Ascending aorta (tissue), 2 donors: ENCODE results near the gene NEK11. TPM values are rescaled to one million over a fixed set of nuclear protein-coding genes. Genes with fewer than 3 reads are reported as not detected.
"Not testable (repeated sequence)": the region's sequence is repeated elsewhere in the genome, so short reads cannot be mapped to it uniquely, and the experiment has no call there.

Experiments used
- DNase-seq, 2 donors: peaks; one replicate each; pipeline ENCODE4 v3.0.0-alpha.2; 2019; ENCODE audit warnings: low spot score in 2 of 2
- H3K27ac ChIP-seq, 2 donors: fragments of 200-600 bp; sonication (generic); one replicate each; pipeline ENCODE4 v1.5.1; 2016 to 2017; ENCODE audit warnings: mild to moderate bottlenecking in 1 of 2
- H3K27me3 ChIP-seq: fragments of 200-600 bp; sonication (generic); one replicate; pipeline ENCODE4 v1.5.1; 2017
- H3K36me3 ChIP-seq, 2 donors: fragments of 200-600 bp; sonication (generic); one replicate each; pipeline ENCODE4 v1.5.1; 2016
- H3K4me1 ChIP-seq, 2 donors: fragments of 200-600 bp; sonication (generic); one replicate each; pipeline ENCODE4 v1.5.1; 2016 to 2017; ENCODE audit warnings: mild to moderate bottlenecking in 1 of 2
- H3K4me3 ChIP-seq, 2 donors: fragments of 200-600 bp; sonication (generic); one replicate each; pipeline ENCODE4 v1.5.1; 2016 to 2017; ENCODE audit warnings: mild to moderate bottlenecking in 1 of 2
- H3K9me3 ChIP-seq, 2 donors: fragments of 200-600 bp; sonication (generic); one replicate each; pipeline ENCODE4 v1.5.1; 2016
- CTCF ChIP-seq, 3 experiments: fragments of 200-600 bp in 2 of 3; fragments of 450-650 bp in 1 of 3; sonication (generic) in 2 of 3; IDR thresholded peaks; one replicate each; pipeline ENCODE4 v1.5.1; 2016 to 2019; ENCODE audit warnings: antibody characterized with exemption in 3 of 3, mild to moderate bottlenecking in 1 of 3, moderate library complexity in 1 of 3
- intact Hi-C: fragments of 100-400 bp; cut with DNase I; formaldehyde crosslinking; loops from one replicate; pipeline ENCODE4 v1.15.1; 2023
- total RNA-seq: library from RNA; depleted of rRNA; stranded (reverse); fragments of >200 nt; gene quantifications from one replicate; pipeline ENCODE4 v1.1.0, GENCODE V29; 2016

Gene NEK11
- total RNA-seq, 1 donor from 2014 or later, result 4.0 TPM

- H3K9me3 ChIP-seq, result no peaks in the 10 kb centered on the region
- no peak for DNase-seq
- H3K36me3 ChIP-seq, result peaks cover 3 to 4% of the 10 kb centered on the region in 2 donors
- no peaks in the 10 kb centered on the region for H3K4me1 ChIP-seq
- no peaks in the 10 kb centered on the region for H3K27me3 ChIP-seq
- no peak overlapping the region for H3K4me3 ChIP-seq
- H3K27ac ChIP-seq, result no peak overlapping the region
- intact Hi-C loops, result no loop called here
- no peak for TF ChIP-seq CTCF (IDR thresholded peaks at IDR 0.05)
Observed at GRCh38 chr3:131323014-131323413, 296.3 kb downstream of the NEK11 start.

GRCh38 chr3:131323792-131324191, 297.1 kb downstream of the NEK11 start:
- Histone ChIP-seq H3K9me3 (no peaks in the 10 kb centered on the region), H3K27me3 (no peaks in the 10 kb centered on the region), H3K27ac (no peak overlapping the region), H3K4me3 (no peak overlapping the region), H3K4me1 (no peaks in the 10 kb centered on the region), H3K36me3 (peaks cover 3 to 4% of the 10 kb centered on the region in 2 donors)
- no peak for DNase-seq
- intact Hi-C loops, result no loop called here
- TF ChIP-seq CTCF (IDR thresholded peaks at IDR 0.05), result no peak

- Histone ChIP-seq H3K4me1 (no peaks in the 10 kb centered on the region), H3K4me3 (no peak overlapping the region), H3K9me3 (no peaks in the 10 kb centered on the region), H3K36me3 (peaks cover 3 to 4% of the 10 kb centered on the region in 2 donors), H3K27ac (no peak overlapping the region), H3K27me3 (no peaks in the 10 kb centered on the region)
- no peak for TF ChIP-seq CTCF (IDR thresholded peaks at IDR 0.05)
- no peak for DNase-seq
- intact Hi-C loops, result no loop called here
Observed at GRCh38 chr3:131324923-131325322, 298.2 kb downstream of the NEK11 start.

- TF ChIP-seq CTCF (IDR thresholded peaks at IDR 0.05), result no peak
- no peak for DNase-seq
- Histone ChIP-seq H3K4me3 (no peak overlapping the region), H3K27me3 (no peaks in the 10 kb centered on the region), H3K27ac (no peak overlapping the region), H3K9me3 (no peaks in the 10 kb centered on the region), H3K36me3 (peaks cover 3 to 4% of the 10 kb centered on the region in 2 donors), H3K4me1 (no peaks in the 10 kb centered on the region)
- intact Hi-C loops, result no loop called here
Observed at GRCh38 chr3:131326307-131326706, 299.6 kb downstream of the NEK11 start.

GRCh38 chr3:131328721-131329120, 302.0 kb downstream of the NEK11 start:
- Histone ChIP-seq H3K36me3 (peaks cover 3 to 4% of the 10 kb centered on the region in 2 donors), H3K9me3 (no peaks in the 10 kb centered on the region), H3K4me1 (no peaks in the 10 kb centered on the region), H3K27me3 (no peaks in the 10 kb centered on the region), H3K4me3 (no peak overlapping the region), H3K27ac (no peak overlapping the region)
- no peak for DNase-seq
- TF ChIP-seq CTCF (IDR thresholded peaks at IDR 0.05), result no peak
- intact Hi-C loops, result no loop called here

- H3K4me1 ChIP-seq, result no peaks in the 10 kb centered on the region
- no peaks in the 10 kb centered on the region for H3K9me3 ChIP-seq
- DNase-seq, result no peak
- H3K27ac ChIP-seq, result no peak overlapping the region
- TF ChIP-seq CTCF (IDR thresholded peaks at IDR 0.05), result no peak
- H3K27me3 ChIP-seq, result no peaks in the 10 kb centered on the region
- no peak overlapping the region for H3K4me3 ChIP-seq
- peaks cover 3 to 4% of the 10 kb centered on the region in 2 donors for H3K36me3 ChIP-seq
- intact Hi-C loops, result no loop called here
Observed at GRCh38 chr3:131329774-131330173, 303.1 kb downstream of the NEK11 start.

GRCh38 chr3:131331456-131332085, 304.9 kb downstream of the NEK11 start:
- intact Hi-C loops, H3K4me1 ChIP-seq, H3K27ac ChIP-seq, H3K9me3 ChIP-seq, H3K36me3 ChIP-seq, DNase-seq, H3K4me3 ChIP-seq, H3K27me3 ChIP-seq: not testable (repeated sequence)
